ENCODE results near the gene TIAM1.

- no peak for TF ChIP-seq POLR2A (IDR thresholded peaks at IDR 0.05; ENCODE audit: extremely low read depth, insufficient read length)
- TF ChIP-seq, protein P1, sequence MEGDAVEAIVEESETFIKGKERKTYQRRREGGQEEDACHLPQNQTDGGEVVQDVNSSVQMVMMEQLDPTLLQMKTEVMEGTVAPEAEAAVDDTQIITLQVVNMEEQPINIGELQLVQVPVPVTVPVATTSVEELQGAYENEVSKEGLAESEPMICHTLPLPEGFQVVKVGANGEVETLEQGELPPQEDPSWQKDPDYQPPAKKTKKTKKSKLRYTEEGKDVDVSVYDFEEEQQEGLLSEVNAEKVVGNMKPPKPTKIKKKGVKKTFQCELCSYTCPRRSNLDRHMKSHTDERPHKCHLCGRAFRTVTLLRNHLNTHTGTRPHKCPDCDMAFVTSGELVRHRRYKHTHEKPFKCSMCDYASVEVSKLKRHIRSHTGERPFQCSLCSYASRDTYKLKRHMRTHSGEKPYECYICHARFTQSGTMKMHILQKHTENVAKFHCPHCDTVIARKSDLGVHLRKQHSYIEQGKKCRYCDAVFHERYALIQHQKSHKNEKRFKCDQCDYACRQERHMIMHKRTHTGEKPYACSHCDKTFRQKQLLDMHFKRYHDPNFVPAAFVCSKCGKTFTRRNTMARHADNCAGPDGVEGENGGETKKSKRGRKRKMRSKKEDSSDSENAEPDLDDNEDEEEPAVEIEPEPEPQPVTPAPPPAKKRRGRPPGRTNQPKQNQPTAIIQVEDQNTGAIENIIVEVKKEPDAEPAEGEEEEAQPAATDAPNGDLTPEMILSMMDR (IDR thresholded peaks at IDR 0.05; ENCODE audit: low read depth, low read length) = peak; percentile 27
- TF ChIP-seq, protein P2, sequence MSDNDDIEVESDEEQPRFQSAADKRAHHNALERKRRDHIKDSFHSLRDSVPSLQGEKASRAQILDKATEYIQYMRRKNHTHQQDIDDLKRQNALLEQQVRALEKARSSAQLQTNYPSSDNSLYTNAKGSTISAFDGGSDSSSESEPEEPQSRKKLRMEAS (IDR thresholded peaks at IDR 0.05; ENCODE audit: low read depth, low read length) = no peak
- no peak for TF ChIP-seq MYC (IDR thresholded peaks at IDR 0.05; ENCODE audit: low read depth, low read length)
These were observed 145.5 kb downstream of the TIAM1 start for GRCh38 chr21:31198575-31198974.
